Measurements from ENCODE around the gene ELN. TPM values are rescaled to one million over a fixed set of nuclear protein-coding genes. Genes with fewer than 3 reads are reported as not detected.

ELN gene
- polyA plus RNA-seq, 1 experiment = 2.1 TPM

DNA sequence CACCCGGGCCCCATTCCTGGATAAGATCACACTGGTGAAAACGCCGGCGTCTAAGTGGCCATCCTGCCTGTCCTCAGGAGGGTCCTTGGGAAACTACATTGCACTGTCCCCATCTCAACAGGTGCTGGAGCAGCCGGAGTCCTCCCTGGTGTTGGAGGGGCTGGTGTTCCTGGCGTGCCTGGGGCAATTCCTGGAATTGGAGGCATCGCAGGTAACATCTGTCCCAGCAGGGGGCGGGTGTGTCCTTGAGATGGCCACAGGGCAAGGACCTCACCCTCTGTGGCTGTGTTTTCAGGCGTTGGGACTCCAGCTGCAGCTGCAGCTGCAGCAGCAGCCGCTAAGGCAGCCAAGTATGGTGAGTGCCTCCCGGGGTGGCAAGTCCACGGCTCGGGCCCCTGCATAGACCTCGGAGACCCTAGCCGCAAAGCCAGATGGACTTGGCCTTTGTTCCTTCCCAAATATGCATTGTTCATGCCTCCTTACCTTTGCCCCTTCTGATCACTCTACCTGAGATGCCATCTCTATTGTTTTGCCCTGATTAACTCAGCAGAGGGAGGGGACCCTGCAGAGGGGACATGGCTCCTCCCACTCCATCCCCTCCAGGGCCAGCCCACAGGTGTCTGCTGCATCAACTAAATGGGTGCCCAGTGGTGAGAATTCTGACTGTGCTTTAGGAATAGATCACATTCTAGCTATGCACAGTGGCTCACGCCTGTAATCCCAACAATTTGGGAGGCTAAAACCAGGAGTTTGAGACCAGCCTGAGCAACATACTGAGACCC is 23.8 kb downstream of the ELN start:
- no peaks in the 10 kb centered on the region; the same call in 1 of the 2 replicates for H3K9me3 ChIP-seq (ENCODE audit: control insufficient read depth, insufficient read depth, low read length)
- H3K4me3 ChIP-seq (ENCODE audit: low read depth, low read length) = no peak overlapping the region
- H3K27me3 ChIP-seq (ENCODE audit: control insufficient read depth, insufficient read depth, low read length) = no peaks in the 10 kb centered on the region
- no peak overlapping the region for H3K27ac ChIP-seq (ENCODE audit: low read depth, low read length)
- DNase-seq (ENCODE audit: low read depth, low spot score) = no peak
- POLR2A ChIA-PET = no interaction called here
- CTCF ChIA-PET = interaction anchor here (0.8 to 1.1 kb wide), 2 partner anchors 16 to 349 kb away, joined by 3 to 7 read pairs; no protein-coding TSS in a partner anchor
- TF ChIP-seq, protein P1, sequence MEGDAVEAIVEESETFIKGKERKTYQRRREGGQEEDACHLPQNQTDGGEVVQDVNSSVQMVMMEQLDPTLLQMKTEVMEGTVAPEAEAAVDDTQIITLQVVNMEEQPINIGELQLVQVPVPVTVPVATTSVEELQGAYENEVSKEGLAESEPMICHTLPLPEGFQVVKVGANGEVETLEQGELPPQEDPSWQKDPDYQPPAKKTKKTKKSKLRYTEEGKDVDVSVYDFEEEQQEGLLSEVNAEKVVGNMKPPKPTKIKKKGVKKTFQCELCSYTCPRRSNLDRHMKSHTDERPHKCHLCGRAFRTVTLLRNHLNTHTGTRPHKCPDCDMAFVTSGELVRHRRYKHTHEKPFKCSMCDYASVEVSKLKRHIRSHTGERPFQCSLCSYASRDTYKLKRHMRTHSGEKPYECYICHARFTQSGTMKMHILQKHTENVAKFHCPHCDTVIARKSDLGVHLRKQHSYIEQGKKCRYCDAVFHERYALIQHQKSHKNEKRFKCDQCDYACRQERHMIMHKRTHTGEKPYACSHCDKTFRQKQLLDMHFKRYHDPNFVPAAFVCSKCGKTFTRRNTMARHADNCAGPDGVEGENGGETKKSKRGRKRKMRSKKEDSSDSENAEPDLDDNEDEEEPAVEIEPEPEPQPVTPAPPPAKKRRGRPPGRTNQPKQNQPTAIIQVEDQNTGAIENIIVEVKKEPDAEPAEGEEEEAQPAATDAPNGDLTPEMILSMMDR (IDR thresholded peaks at IDR 0.05; ENCODE audit: low read depth, low read length) = peak; percentile 42

DNA sequence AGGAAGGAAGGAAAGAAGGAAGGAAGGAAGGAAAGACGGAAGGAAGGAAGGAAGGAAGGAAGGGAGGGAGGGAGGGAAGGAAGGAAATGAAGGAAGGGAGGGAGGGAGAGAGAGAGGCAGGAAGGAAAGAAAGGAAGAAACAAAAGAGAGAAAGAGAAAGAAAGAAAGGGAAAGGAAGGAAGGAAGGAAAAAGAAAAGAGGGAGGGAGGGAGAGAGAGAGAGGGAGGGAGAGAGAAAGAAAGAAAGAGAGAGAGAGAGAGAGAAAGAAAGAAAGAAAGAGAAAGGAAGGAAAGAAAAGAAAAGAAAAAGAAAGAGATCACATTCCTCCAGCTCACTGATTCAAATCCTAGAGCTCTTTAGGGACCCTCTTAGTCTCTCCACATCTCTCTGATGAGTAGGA is 24.7 kb downstream of the ELN start:
- no peaks in the 10 kb centered on the region; the same call in 1 of the 2 replicates for H3K9me3 ChIP-seq (ENCODE audit: control insufficient read depth, insufficient read depth, low read length)
- DNase-seq (ENCODE audit: low read depth, low spot score) = no peak
- peaks cover 1% of the 10 kb centered on the region for H3K27me3 ChIP-seq (ENCODE audit: control insufficient read depth, insufficient read depth, low read length)
- CTCF ChIA-PET = interaction anchor here (0.8 to 1.1 kb wide), 3 partner anchors 15 to 348 kb away, joined by 3 to 7 read pairs (median 4); no protein-coding TSS in a partner anchor
- no peak overlapping the region for H3K4me3 ChIP-seq (ENCODE audit: low read depth, low read length)
- POLR2A ChIA-PET = no interaction called here
- H3K27ac ChIP-seq (ENCODE audit: low read depth, low read length) = no peak overlapping the region
- TF ChIP-seq, protein P1 (IDR thresholded peaks at IDR 0.05; ENCODE audit: low read depth, low read length) = no peak

DNA sequence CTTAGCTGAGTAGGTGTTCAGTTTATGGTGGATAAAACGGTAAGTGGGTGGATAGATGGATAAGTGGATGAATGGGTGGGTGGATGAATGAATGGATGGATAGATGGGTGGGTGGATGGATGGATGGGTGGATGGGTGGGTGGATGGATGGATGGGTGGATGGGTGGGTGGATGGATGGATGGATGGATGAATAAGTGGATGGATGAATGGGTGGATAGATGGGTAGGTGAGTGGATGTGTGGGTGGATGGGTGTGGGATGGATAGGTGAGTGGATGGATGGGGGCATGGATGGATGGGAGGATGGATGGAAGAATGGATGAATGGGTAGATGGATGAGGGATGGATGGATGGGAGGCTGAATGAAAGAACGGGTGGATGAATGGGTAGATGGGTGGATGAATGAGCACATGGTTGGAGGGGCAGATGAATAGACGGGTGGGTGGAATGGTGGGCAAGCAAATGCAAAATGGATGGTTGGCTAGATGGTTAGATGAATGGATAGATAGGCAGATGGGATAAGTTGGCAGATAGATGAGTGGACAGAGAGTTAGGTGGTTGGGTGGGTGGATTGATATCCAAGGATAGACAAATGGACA is 25.7 kb downstream of the ELN start:
- no peak overlapping the region for H3K4me3 ChIP-seq (ENCODE audit: low read depth, low read length)
- DNase-seq (ENCODE audit: low read depth, low spot score) = no peak
- no peaks in the 10 kb centered on the region; the same call in 1 of the 2 replicates for H3K9me3 ChIP-seq (ENCODE audit: control insufficient read depth, insufficient read depth, low read length)
- TF ChIP-seq, protein P1 (IDR thresholded peaks at IDR 0.05; ENCODE audit: low read depth, low read length) = no peak
- peaks cover 3% of the 10 kb centered on the region for H3K27me3 ChIP-seq (ENCODE audit: control insufficient read depth, insufficient read depth, low read length)
- CTCF ChIA-PET = no interaction called here
- POLR2A ChIA-PET = no interaction called here
- no peak overlapping the region for H3K27ac ChIP-seq (ENCODE audit: low read depth, low read length)

DNA sequence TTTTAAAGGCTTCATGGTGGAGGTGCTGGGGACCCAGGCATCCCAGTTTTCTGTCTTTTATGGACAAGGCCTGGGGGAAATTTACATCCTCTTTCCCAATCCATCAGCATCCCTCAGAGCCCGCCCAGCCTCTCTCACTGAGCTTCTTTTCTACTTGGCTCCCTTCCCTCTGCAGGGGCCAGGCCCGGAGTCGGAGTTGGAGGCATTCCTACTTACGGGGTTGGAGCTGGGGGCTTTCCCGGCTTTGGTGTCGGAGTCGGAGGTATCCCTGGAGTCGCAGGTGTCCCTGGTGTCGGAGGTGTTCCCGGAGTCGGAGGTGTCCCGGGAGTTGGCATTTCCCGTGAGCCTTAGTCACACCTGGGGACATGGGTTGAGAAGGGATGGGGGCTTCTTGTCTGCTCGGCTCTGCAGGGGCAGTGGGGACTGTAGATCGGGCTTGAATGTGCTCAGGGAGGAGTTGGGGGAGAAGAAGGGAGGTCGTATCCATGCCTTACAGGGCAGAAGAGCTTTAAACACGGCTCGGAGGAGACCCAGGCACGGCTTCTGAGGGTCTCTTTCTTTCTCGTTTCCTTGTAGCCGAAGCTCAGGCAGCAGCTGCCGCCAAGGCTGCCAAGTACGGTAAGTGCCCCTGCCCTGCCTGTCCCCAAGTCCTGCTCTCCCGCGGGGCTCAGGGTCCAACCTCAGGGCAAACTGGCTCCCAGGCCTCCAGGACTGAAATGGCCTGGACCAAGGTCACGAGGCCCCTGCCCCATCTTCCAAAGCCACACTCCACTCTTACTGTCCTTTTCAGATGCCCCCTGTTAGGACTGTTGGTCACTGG is 28.3 kb downstream of the ELN start:
- no peak for DNase-seq (ENCODE audit: low read depth, low spot score)
- no peaks in the 10 kb centered on the region; the same call in 1 of the 2 replicates for H3K9me3 ChIP-seq (ENCODE audit: control insufficient read depth, insufficient read depth, low read length)
- CTCF ChIA-PET = interaction anchor here (0.8 kb wide), 1 partner anchor 30 kb away, joined by 6 read pairs; no protein-coding TSS in a partner anchor
- H3K27ac ChIP-seq (ENCODE audit: low read depth, low read length) = no peak overlapping the region
- H3K27me3 ChIP-seq (ENCODE audit: control insufficient read depth, insufficient read depth, low read length) = peaks cover 3% of the 10 kb centered on the region
- H3K4me3 ChIP-seq (ENCODE audit: low read depth, low read length) = no peak overlapping the region
- POLR2A ChIA-PET = interaction anchor here (0.7 to 0.8 kb wide), 2 partner anchors 28 to 214 kb away, joined by 3 to 5 read pairs; partner anchors contain the start of genes LIMK1 and METTL27
- TF ChIP-seq, protein P1 (IDR thresholded peaks at IDR 0.05; ENCODE audit: low read depth, low read length) = no peak
